ENCODE data around the gene ANKRD65.
A peak's percentile ranks its signal among the peaks of the same experiment; 100 is the strongest.

Gene ANKRD65

DNA sequence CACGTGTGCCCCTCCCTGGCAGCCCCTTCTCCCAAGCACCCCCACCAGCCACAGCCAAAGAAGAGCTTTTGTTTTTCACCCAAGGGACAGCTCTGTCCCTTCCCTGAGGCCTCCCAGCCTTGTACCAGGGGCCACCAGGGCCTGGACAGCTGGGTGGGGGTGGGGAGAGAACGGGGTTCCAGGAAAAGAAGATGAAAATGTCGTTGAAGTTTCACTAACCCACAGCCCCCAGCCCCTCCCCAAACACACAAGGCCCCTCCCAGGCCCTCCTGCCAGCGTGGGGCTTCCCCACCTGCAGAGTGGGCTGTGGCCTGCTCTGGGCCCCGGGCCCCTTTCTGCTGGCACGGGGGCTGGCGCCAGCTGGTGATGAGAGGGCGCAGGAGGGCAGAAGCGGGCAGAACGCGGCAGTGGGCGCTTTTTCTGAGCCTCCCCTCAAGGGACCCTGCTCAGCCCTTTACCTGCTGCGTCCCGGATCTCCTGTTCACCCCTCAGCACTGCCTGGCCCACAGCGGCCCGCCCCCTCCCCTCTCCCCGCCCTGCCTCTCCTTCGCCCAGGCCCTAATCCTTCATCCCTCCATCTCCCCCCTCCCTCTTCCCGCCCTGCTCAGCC lies 5.5 kb upstream of the ANKRD65 start:
- H3K27me3 ChIP-seq (ENCODE audit: control insufficient read depth, insufficient read depth, low read length), result no peaks in the 10 kb centered on the region
- H3K4me1 ChIP-seq (ENCODE audit: control insufficient read depth, low read depth, low read length), result peaks cover 27% of the 10 kb centered on the region
- H3K27ac ChIP-seq (ENCODE audit: low read length), result no peak overlapping the region
- H3K9ac ChIP-seq (ENCODE audit: low read length), result no peak overlapping the region
- H3K4me3 ChIP-seq (ENCODE audit: low read length), result peak overlapping the region; percentile 35
- no peaks in the 10 kb centered on the region for H3K36me3 ChIP-seq (ENCODE audit: control insufficient read depth, low read depth, low read length)
- H3K9me3 ChIP-seq (ENCODE audit: control insufficient read depth, low read depth, low read length), result no peaks in the 10 kb centered on the region

DNA sequence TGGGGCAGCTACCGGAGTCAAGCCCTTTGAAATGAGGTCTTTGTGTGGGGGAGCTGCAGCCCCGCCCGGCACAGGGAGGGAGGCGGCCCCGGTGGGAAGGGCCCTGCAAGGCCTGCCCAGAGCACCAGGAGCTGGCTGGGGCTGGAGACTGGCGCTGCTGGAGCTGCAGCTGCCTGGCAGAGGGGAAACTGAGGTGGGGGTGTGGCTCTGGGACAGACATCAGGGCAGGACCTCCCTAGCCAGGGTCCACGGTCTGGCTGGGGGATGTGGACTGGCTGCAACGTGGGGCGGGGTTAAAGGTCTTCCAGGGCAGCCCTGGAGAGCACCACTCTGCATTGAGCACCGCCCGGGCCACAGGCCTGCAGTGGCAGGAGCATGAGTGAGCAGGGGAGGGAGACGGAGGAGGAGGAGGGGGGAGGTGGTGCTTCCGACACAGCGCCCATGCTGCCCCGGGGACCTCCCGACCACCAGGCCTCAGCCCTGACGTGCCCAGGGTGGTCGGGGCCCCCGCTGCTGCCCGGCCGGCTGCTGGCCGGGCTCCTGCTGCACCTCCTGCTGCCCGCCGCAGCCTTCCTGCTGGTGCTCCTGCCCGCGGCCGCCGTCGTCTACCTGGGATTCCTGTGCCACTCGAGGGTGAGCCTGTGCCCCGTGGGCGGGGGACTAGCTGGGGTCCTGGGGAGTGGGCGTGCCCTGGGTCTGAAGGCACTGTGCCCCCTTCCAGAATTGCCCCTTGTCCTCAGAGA lies 4.8 kb upstream of the ANKRD65 start:
- Histone ChIP-seq H3K4me3 (ENCODE audit: low read length) (peak overlapping the region; percentile 35), H3K27ac (ENCODE audit: low read length) (no peak overlapping the region), H3K9me3 (ENCODE audit: control insufficient read depth, low read depth, low read length) (no peaks in the 10 kb centered on the region), H3K27me3 (ENCODE audit: control insufficient read depth, insufficient read depth, low read length) (no peaks in the 10 kb centered on the region), H3K36me3 (ENCODE audit: control insufficient read depth, low read depth, low read length) (no peaks in the 10 kb centered on the region), H3K9ac (ENCODE audit: low read length) (no peak overlapping the region), H3K4me1 (ENCODE audit: control insufficient read depth, low read depth, low read length) (peaks cover 30% of the 10 kb centered on the region)

- Histone ChIP-seq H3K4me3 (ENCODE audit: low read length) (no peak overlapping the region), H3K36me3 (ENCODE audit: control insufficient read depth, low read depth, low read length) (no peaks in the 10 kb centered on the region), H3K4me1 (ENCODE audit: control insufficient read depth, low read depth, low read length) (peaks cover 30% of the 10 kb centered on the region), H3K27me3 (ENCODE audit: control insufficient read depth, insufficient read depth, low read length) (no peaks in the 10 kb centered on the region), H3K9me3 (ENCODE audit: control insufficient read depth, low read depth, low read length) (no peaks in the 10 kb centered on the region), H3K27ac (ENCODE audit: low read length) (no peak overlapping the region), H3K9ac (ENCODE audit: low read length) (no peak overlapping the region)
Observed at GRCh38 chr1:1425426-1425752, 4.3 kb upstream of the ANKRD65 start.

DNA sequence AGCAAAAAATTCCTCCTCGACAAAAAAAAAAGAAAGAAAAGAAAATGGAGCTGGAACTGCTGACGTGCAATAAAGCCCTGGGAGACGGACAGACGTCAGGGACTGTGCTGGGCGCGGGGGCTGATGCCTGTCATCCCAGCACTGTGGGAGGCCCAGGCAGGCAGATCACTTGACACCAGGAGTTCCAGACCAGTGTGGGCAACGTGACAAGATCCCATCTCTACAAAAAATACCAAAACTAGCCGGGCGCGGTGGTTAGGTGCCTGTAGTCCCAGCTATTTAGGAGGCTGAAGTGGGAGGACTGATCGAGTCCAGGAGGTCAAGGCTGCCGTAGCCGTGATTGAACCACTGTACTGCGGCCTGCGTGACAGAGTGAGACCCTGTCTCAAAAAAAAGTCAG lies 3.6 kb upstream of the ANKRD65 start:
- Histone ChIP-seq H3K27me3 (ENCODE audit: control insufficient read depth, insufficient read depth, low read length) (no peaks in the 10 kb centered on the region), H3K36me3 (ENCODE audit: control insufficient read depth, low read depth, low read length) (no peaks in the 10 kb centered on the region), H3K4me1 (ENCODE audit: control insufficient read depth, low read depth, low read length) (peaks cover 26% of the 10 kb centered on the region), H3K9ac (ENCODE audit: low read length) (no peak overlapping the region), H3K27ac (ENCODE audit: low read length) (no peak overlapping the region), H3K4me3 (ENCODE audit: low read length) (no peak overlapping the region), H3K9me3 (ENCODE audit: control insufficient read depth, low read depth, low read length) (no peaks in the 10 kb centered on the region)

GRCh38 chr1:1423245-1423597 lies 2.1 kb upstream of the ANKRD65 start:
- H3K4me1 ChIP-seq (ENCODE audit: control insufficient read depth, low read depth, low read length), result peaks cover 26% of the 10 kb centered on the region

GRCh38 chr1:1422465-1423244 lies 1.6 kb upstream of the ANKRD65 start:
- Histone ChIP-seq H3K4me1 (ENCODE audit: control insufficient read depth, low read depth, low read length) (peaks cover 26% of the 10 kb centered on the region), H3K27ac (ENCODE audit: low read length) (no peak overlapping the region), H3K4me3 (ENCODE audit: low read length) (no peak overlapping the region), H3K27me3 (ENCODE audit: control insufficient read depth, insufficient read depth, low read length) (no peaks in the 10 kb centered on the region), H3K36me3 (ENCODE audit: control insufficient read depth, low read depth, low read length) (no peaks in the 10 kb centered on the region), H3K9me3 (ENCODE audit: control insufficient read depth, low read depth, low read length) (no peaks in the 10 kb centered on the region), H3K9ac (ENCODE audit: low read length) (no peak overlapping the region)

More at GRCh38 chr1:1423245-1423597, 2.1 kb upstream of the ANKRD65 start:
- Histone ChIP-seq H3K4me3 (ENCODE audit: low read length) (no peak overlapping the region), H3K36me3 (ENCODE audit: control insufficient read depth, low read depth, low read length) (no peaks in the 10 kb centered on the region), H3K9ac (ENCODE audit: low read length) (no peak overlapping the region), H3K9me3 (ENCODE audit: control insufficient read depth, low read depth, low read length) (no peaks in the 10 kb centered on the region), H3K27ac (ENCODE audit: low read length) (no peak overlapping the region), H3K27me3 (ENCODE audit: control insufficient read depth, insufficient read depth, low read length) (no peaks in the 10 kb centered on the region)

- Histone ChIP-seq H3K27me3 (ENCODE audit: control insufficient read depth, insufficient read depth, low read length) (no peaks in the 10 kb centered on the region), H3K36me3 (ENCODE audit: control insufficient read depth, low read depth, low read length) (no peaks in the 10 kb centered on the region), H3K9me3 (ENCODE audit: control insufficient read depth, low read depth, low read length) (no peaks in the 10 kb centered on the region), H3K4me1 (ENCODE audit: control insufficient read depth, low read depth, low read length) (peaks cover 26% of the 10 kb centered on the region), H3K9ac (ENCODE audit: low read length) (no peak overlapping the region), H3K4me3 (ENCODE audit: low read length) (no peak overlapping the region), H3K27ac (ENCODE audit: low read length) (no peak overlapping the region)
Observed at GRCh38 chr1:1421907-1422464, 910 bp upstream of the ANKRD65 start.

DNA sequence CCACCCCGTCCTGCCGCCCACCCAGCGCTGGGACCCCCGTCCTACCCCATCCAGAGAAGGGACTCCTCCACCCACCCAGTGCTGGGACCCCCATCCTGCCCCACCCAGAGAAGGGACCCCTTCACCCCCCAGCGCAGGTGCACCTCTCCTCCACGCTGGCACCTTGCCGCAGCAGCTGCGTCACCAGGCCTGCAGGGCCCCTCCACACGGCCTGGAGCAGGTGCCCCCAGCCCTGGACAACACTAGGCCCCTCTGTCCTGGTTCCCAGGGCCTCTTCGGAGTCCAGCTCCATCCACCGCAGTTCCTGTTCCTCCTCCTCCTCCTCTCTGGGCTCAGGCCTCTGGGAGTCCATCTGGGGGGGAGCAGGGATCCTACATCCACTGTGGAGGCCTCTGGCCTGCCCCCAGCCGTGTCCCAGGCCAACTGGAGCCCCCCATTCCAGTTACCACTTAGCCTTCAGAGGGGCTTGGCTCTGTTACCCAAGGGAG lies 378 bp downstream of the ANKRD65 start:
- Histone ChIP-seq H3K4me3 (ENCODE audit: low read length) (no peak overlapping the region), H3K4me1 (ENCODE audit: control insufficient read depth, low read depth, low read length) (peaks cover 17% of the 10 kb centered on the region), H3K36me3 (ENCODE audit: control insufficient read depth, low read depth, low read length) (no peaks in the 10 kb centered on the region), H3K27ac (ENCODE audit: low read length) (no peak overlapping the region), H3K9me3 (ENCODE audit: control insufficient read depth, low read depth, low read length) (no peaks in the 10 kb centered on the region), H3K9ac (ENCODE audit: low read length) (no peak overlapping the region), H3K27me3 (ENCODE audit: control insufficient read depth, insufficient read depth, low read length) (no peaks in the 10 kb centered on the region)

GRCh38 chr1:1419813-1420653 lies 1.0 kb downstream of the ANKRD65 start:
- H3K27me3 ChIP-seq (ENCODE audit: control insufficient read depth, insufficient read depth, low read length), result no peaks in the 10 kb centered on the region
- no peaks in the 10 kb centered on the region for H3K36me3 ChIP-seq (ENCODE audit: control insufficient read depth, low read depth, low read length)
- H3K4me1 ChIP-seq (ENCODE audit: control insufficient read depth, low read depth, low read length), result peaks cover 13% of the 10 kb centered on the region
- no peak overlapping the region for H3K9ac ChIP-seq (ENCODE audit: low read length)
- no peak overlapping the region for H3K4me3 ChIP-seq (ENCODE audit: low read length)
- no peaks in the 10 kb centered on the region for H3K9me3 ChIP-seq (ENCODE audit: control insufficient read depth, low read depth, low read length)
- no peak overlapping the region for H3K27ac ChIP-seq (ENCODE audit: low read length)

GRCh38 chr1:1419363-1419812 lies 1.7 kb downstream of the ANKRD65 start:
- Histone ChIP-seq H3K4me1 (ENCODE audit: control insufficient read depth, low read depth, low read length) (peaks cover 13% of the 10 kb centered on the region), H3K9ac (ENCODE audit: low read length) (no peak overlapping the region), H3K27me3 (ENCODE audit: control insufficient read depth, insufficient read depth, low read length) (no peaks in the 10 kb centered on the region), H3K27ac (ENCODE audit: low read length) (no peak overlapping the region), H3K9me3 (ENCODE audit: control insufficient read depth, low read depth, low read length) (no peaks in the 10 kb centered on the region), H3K36me3 (ENCODE audit: control insufficient read depth, low read depth, low read length) (no peaks in the 10 kb centered on the region), H3K4me3 (ENCODE audit: low read length) (no peak overlapping the region)
